PC-9 (cell line): ENCODE measurements around the gene BCAR3. TPM values are rescaled to one million over a fixed set of nuclear protein-coding genes. Genes with fewer than 3 reads are reported as not detected.

ENCODE experiments used
- BruUV-seq: library from RNA; stranded (reverse); fragments of 400-500 nt; replicated peaks from 2 replicates; lab custom pipeline; 2021; lab: Mats Ljungman, UMichigan
- CTCF ChIA-PET: fragments of 300-600 bp; sonication (Branson Sonifier 250); formaldehyde crosslinking; loops from one replicate; lab custom pipeline; 2022; ENCODE audit warnings: antibody characterized with exemption; lab: Charles Lee
- POLR2A ChIA-PET: fragments of 300-600 bp; sonication (Branson Sonifier 250); formaldehyde crosslinking; loops from one replicate; lab custom pipeline; 2022; ENCODE audit warnings: antibody characterized with exemption; ENCODE audit not compliant: unreplicated experiment; lab: Charles Lee
- DNase-seq, 2 experiments: peaks; one replicate each; pipeline versions ENCODE4 v3.0.0 to v3.0.0-alpha.2; 2015 to 2022; ENCODE audit warnings: mixed read lengths in 1 of 2
- H2AFZ ChIP-seq: fragments of 200-600 bp; sonication (generic); 2 replicates; pipeline ENCODE4 v1.8.1; 2017; ENCODE audit warnings: antibody characterized with exemption
- H3F3A ChIP-seq: fragments of 200-600 bp; sonication (generic); 2 replicates; pipeline ENCODE4 v1.8.1; 2017; ENCODE audit warnings: antibody characterized with exemption, mild to moderate bottlenecking, low read depth; ENCODE audit not compliant: insufficient read depth
- H3K27ac ChIP-seq: fragments of 200-600 bp; sonication (generic); 2 replicates; pipeline ENCODE4 v1.6.1; 2016; ENCODE audit warnings: mixed run types
- H3K27me3 ChIP-seq: fragments of 200-600 bp; sonication (generic); 2 replicates; pipeline ENCODE4 v1.6.1; 2016; ENCODE audit warnings: low read depth, mixed run types; ENCODE audit not compliant: insufficient read depth
- H3K36me3 ChIP-seq: fragments of 200-600 bp; sonication (generic); 2 replicates; pipeline ENCODE4 v1.6.1; 2016; ENCODE audit warnings: low read depth, mixed run types
- H3K4me1 ChIP-seq: fragments of 200-600 bp; sonication (generic); replicated peaks from 2 replicates; pipeline ENCODE4 v1.6.1; 2016; ENCODE audit warnings: mixed run types; ENCODE audit not compliant: insufficient read depth
- H3K4me2 ChIP-seq: fragments of 200-600 bp; sonication (generic); 2 replicates; pipeline ENCODE4 v1.6.1; 2017; ENCODE audit warnings: mixed run types
- H3K4me3 ChIP-seq: fragments of 200-600 bp; sonication (generic); 2 replicates; pipeline ENCODE4 v1.6.1; 2016; ENCODE audit warnings: mixed run types
- H3K79me2 ChIP-seq: fragments of 200-600 bp; sonication (generic); 2 replicates; pipeline ENCODE4 v1.6.1; 2017; ENCODE audit warnings: low read depth, mixed run types
- H3K9me2 ChIP-seq: fragments of 200-600 bp; sonication (generic); 2 replicates; pipeline ENCODE4 v1.8.1; 2017; ENCODE audit warnings: mild to moderate bottlenecking; ENCODE audit not compliant: insufficient read depth
- H3K9me3 ChIP-seq: fragments of 200-600 bp; sonication (generic); 2 replicates; pipeline ENCODE4 v1.8.1; 2016; ENCODE audit warnings: low read depth; ENCODE audit not compliant: insufficient read depth
- H4K20me1 ChIP-seq: fragments of 200-600 bp; sonication (generic); 2 replicates; pipeline ENCODE4 v1.8.1; 2017; ENCODE audit not compliant: insufficient read depth
- EZH2 ChIP-seq: fragments of 200-600 bp; sonication (generic); IDR thresholded peaks from 2 replicates; pipeline ENCODE4 v1.8.0; 2017; ENCODE audit warnings: antibody characterized with exemption, low read depth
- intact Hi-C: fragments of 100-400 bp; cut with micrococcal nuclease; formaldehyde crosslinking; loops from one replicate; pipeline ENCODE4 v1.10.0; 2022; ENCODE audit not compliant: unreplicated experiment
- total RNA-seq: library from RNA; stranded (reverse); gene quantifications from 2 replicates; pipeline ENCODE4 v1.2.3, GENCODE V29; 2021
- TF ChIP-seq, protein P1 (sequence below): fragments of 200-600 bp; sonication (generic); conservative IDR thresholded peaks from 2 replicates; pipeline ENCODE4 v1.6.1; 2017; ENCODE audit warnings: mixed run types, antibody characterized with exemption, mild to moderate bottlenecking, moderate library complexity

Gene BCAR3
- total RNA-seq, 1 experiment from 2014 or later: 70.0 TPM

DNA sequence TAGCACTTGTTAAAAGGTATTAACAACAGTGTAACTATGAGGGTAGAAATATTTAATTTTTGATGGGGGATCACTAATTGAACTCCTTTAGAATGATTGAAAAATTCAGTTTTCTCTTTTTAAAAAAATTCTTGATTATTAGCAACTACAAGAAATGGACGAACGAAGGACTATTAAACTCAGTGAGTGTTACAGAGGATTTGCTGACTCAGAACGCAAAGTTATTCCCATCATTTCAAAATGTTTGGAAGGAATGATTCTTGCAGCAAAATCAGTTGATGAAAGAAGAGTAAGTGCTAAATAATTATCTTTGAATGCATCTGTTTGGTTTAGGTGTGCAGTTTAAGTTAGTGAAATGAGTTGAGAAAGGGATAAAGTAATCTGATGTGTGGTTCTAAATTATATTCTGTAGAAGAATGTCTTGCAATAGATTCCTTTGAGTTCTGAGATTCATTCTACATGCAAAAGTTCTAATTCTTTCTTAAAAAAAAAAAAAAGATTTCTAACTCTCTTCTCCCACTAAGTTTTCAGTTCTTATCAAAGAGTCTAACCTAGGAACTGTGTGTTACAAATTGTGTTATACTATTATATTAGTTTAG is 148.8 kb downstream of the BCAR3 start:
- CTCF ChIA-PET: no interaction called here
- Histone ChIP-seq H3K9me2 (no peaks in the 10 kb centered on the region; the same call in 1 of the 2 replicates), H4K20me1 (no peaks in the 10 kb centered on the region; the same call in 1 of the 2 replicates), H2AFZ (no peak overlapping the region), H3K9me3 (no peaks in the 10 kb centered on the region), H3K36me3 (peaks cover 25% of the 10 kb centered on the region; the same call in 1 of the 2 replicates), H3K27me3 (no peaks in the 10 kb centered on the region), H3K4me1 (no peaks in the 10 kb centered on the region), H3F3A (no peaks in the 10 kb centered on the region; the same call in 1 of the 2 replicates), H3K4me3 (no peak overlapping the region), H3K79me2 (no peaks in the 10 kb centered on the region), H3K4me2 (no peak overlapping the region), H3K27ac (no peak overlapping the region)
- TF ChIP-seq, protein P1, sequence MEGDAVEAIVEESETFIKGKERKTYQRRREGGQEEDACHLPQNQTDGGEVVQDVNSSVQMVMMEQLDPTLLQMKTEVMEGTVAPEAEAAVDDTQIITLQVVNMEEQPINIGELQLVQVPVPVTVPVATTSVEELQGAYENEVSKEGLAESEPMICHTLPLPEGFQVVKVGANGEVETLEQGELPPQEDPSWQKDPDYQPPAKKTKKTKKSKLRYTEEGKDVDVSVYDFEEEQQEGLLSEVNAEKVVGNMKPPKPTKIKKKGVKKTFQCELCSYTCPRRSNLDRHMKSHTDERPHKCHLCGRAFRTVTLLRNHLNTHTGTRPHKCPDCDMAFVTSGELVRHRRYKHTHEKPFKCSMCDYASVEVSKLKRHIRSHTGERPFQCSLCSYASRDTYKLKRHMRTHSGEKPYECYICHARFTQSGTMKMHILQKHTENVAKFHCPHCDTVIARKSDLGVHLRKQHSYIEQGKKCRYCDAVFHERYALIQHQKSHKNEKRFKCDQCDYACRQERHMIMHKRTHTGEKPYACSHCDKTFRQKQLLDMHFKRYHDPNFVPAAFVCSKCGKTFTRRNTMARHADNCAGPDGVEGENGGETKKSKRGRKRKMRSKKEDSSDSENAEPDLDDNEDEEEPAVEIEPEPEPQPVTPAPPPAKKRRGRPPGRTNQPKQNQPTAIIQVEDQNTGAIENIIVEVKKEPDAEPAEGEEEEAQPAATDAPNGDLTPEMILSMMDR: no peak
- no peak for TF ChIP-seq EZH2
- DNase-seq: no peak
- intact Hi-C loops: no loop called here
- no TSS peak for BruUV-seq
- POLR2A ChIA-PET: no interaction called here

DNA sequence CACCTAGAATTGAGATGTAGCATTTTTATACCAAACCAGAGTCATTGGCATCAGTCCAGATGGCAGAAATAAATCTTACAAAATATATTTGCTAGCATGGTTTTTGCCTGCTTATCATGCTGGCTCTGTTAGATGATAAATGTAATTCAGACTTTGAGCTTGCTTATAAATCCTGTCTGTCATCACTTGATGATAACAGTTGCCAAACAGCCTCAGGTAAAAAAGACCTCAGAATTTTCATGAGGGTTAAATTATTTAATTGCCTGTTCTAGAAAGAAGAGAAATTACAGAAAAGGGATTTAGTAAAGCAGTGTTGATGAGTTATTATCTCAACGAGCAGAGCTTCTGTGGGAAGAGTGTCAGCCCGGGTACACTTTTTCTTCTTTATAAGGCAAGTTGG is 150.4 kb downstream of the BCAR3 start:
- H4K20me1 ChIP-seq: no peaks in the 10 kb centered on the region; the same call in 1 of the 2 replicates
- H3K4me3 ChIP-seq: no peak overlapping the region
- H3K27ac ChIP-seq: no peak overlapping the region
- ChIA-PET CTCF (no interaction called here), POLR2A (no interaction called here)
- H3K9me3 ChIP-seq: no peaks in the 10 kb centered on the region
- no peaks in the 10 kb centered on the region for H3K79me2 ChIP-seq
- no TSS peak for BruUV-seq
- no peaks in the 10 kb centered on the region; the same call in 1 of the 2 replicates for H3F3A ChIP-seq
- H3K27me3 ChIP-seq: no peaks in the 10 kb centered on the region
- H3K9me2 ChIP-seq: no peaks in the 10 kb centered on the region; the same call in 1 of the 2 replicates
- intact Hi-C loops: no loop called here
- H2AFZ ChIP-seq: no peak overlapping the region
- no peak for DNase-seq
- H3K4me2 ChIP-seq: no peak overlapping the region
- TF ChIP-seq, protein P1: no peak
- TF ChIP-seq EZH2: no peak
- no peaks in the 10 kb centered on the region for H3K4me1 ChIP-seq
- peaks cover 25% of the 10 kb centered on the region; the same call in 1 of the 2 replicates for H3K36me3 ChIP-seq

DNA sequence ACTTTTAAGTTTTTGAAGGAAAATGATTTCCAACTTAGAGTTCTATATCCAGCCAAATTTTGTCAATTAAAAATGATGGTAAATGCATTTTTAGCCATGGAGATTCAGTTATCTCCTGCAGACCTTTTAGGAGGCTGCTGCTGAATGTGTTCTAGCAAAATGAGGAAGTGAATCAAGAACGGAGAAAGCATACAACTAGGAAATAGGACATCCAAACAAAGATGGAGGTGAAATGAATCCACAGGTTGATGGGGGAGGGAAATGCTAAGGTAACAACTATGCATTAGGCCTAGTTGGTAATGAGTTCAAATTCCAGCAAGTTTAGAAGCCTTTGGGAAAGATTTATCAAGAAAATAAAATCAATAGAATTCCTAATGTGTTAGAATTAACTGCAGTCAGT is 153.2 kb downstream of the BCAR3 start:
- H3K79me2 ChIP-seq: no peaks in the 10 kb centered on the region
- ChIA-PET CTCF (no interaction called here), POLR2A (no interaction called here)
- peaks cover 6% of the 10 kb centered on the region for H3F3A ChIP-seq
- no peaks in the 10 kb centered on the region for H4K20me1 ChIP-seq
- no peak overlapping the region for H3K4me2 ChIP-seq
- BruUV-seq: no TSS peak
- H3K9me2 ChIP-seq: no peaks in the 10 kb centered on the region
- no peak overlapping the region for H3K4me3 ChIP-seq
- H3K4me1 ChIP-seq: no peaks in the 10 kb centered on the region
- intact Hi-C loops: no loop called here
- H3K27me3 ChIP-seq: no peaks in the 10 kb centered on the region
- peaks cover 23% of the 10 kb centered on the region; the same call in 1 of the 2 replicates for H3K36me3 ChIP-seq
- TF ChIP-seq EZH2: no peak
- TF ChIP-seq, protein P1: no peak
- no peaks in the 10 kb centered on the region for H3K9me3 ChIP-seq
- H3K27ac ChIP-seq: no peak overlapping the region
- H2AFZ ChIP-seq: no peak overlapping the region
- no peak for DNase-seq
